Mesendoderm (in vitro differentiated cells): ENCODE measurements around the gene SAC3D1.

Experiments used
- DNase-seq: peaks from one replicate; pipeline ENCODE4 v3.0.0; 2013
- H2AK5ac ChIP-seq: 2 replicates; pipeline ENCODE4 v1.6.1; 2013; ENCODE audit warnings: low read length, inconsistent platforms
- H2BK120ac ChIP-seq: 2 replicates; pipeline ENCODE4 v1.6.1; 2013; ENCODE audit warnings: low read depth, mild to moderate bottlenecking, low read length, moderate library complexity, mixed read lengths
- H2BK15ac ChIP-seq: replicated peaks from 2 replicates; pipeline ENCODE4 v1.6.1; 2013; ENCODE audit warnings: low read depth, mild to moderate bottlenecking, moderate library complexity
- H2BK5ac ChIP-seq: 2 replicates; pipeline ENCODE4 v1.6.1; 2013; ENCODE audit warnings: low read length, inconsistent platforms
- H3K18ac ChIP-seq: 2 replicates; pipeline ENCODE4 v1.6.1; 2013; ENCODE audit warnings: mild to moderate bottlenecking, low read length, mixed read lengths
- H3K23ac ChIP-seq: one replicate; pipeline ENCODE4 v1.6.1; 2013; ENCODE audit warnings: low read length
- H3K27ac ChIP-seq: 2 replicates; pipeline ENCODE4 v1.5.1; 2013; ENCODE audit warnings: low read depth, mild to moderate bottlenecking, inconsistent platforms, low read length, moderate library complexity
- H3K27me3 ChIP-seq: 2 replicates; pipeline ENCODE4 v1.6.1; 2013; ENCODE audit warnings: low read length, control low read depth, mild to moderate bottlenecking, inconsistent platforms; ENCODE audit not compliant: insufficient read depth, poor library complexity
- H3K36me3 ChIP-seq: 2 replicates; pipeline ENCODE4 v1.6.1; 2013; ENCODE audit warnings: low read length, inconsistent platforms; ENCODE audit not compliant: control insufficient read depth, insufficient read depth
- H3K4ac ChIP-seq: one replicate; pipeline ENCODE4 v1.6.1; 2013; ENCODE audit warnings: low read depth, mild to moderate bottlenecking, low read length, moderate library complexity
- H3K4me1 ChIP-seq: 2 replicates; pipeline ENCODE4 v1.6.1; 2013; ENCODE audit warnings: low read depth, low read length, inconsistent platforms; ENCODE audit not compliant: control insufficient read depth
- H3K4me2 ChIP-seq: 2 replicates; pipeline ENCODE4 v1.6.1; 2013; ENCODE audit warnings: low read length
- H3K4me3 ChIP-seq: 2 replicates; pipeline ENCODE4 v1.5.1; 2013; ENCODE audit warnings: mild to moderate bottlenecking, low read length
- H3K56ac ChIP-seq: one replicate; pipeline ENCODE4 v1.6.1; 2013; ENCODE audit warnings: low read length
- H3K79me1 ChIP-seq: 2 replicates; pipeline ENCODE4 v1.6.1; 2013; ENCODE audit warnings: low read length, inconsistent platforms
- H3K79me2 ChIP-seq: 2 replicates; pipeline ENCODE4 v1.6.1; 2013; ENCODE audit warnings: mild to moderate bottlenecking, low read length; ENCODE audit not compliant: control insufficient read depth, insufficient read depth
- H3K9ac ChIP-seq: 2 replicates; pipeline ENCODE4 v1.6.1; 2013; ENCODE audit warnings: low read length, inconsistent platforms
- H4K5ac ChIP-seq: one replicate; pipeline ENCODE4 v1.6.1; 2013; ENCODE audit warnings: low read length
- H4K8ac ChIP-seq: one replicate; pipeline ENCODE4 v1.6.1; 2013; ENCODE audit warnings: low read depth, mild to moderate bottlenecking, control low read depth, low read length, moderate library complexity
- WGBS: extraction: QIAGEN DNeasy Blood & Tissue Kit; methylation state at CpG from one replicate; pipeline ENCODE4 v1.1.7; 2013; ENCODE audit warnings: low lambda C conversion rate, missing lambda C conversion rate; ENCODE audit not compliant: insufficient coverage; ENCODE audit errors: extremely low coverage; 5-methylcytosine and 5-hydroxymethylcytosine counted together

SAC3D1 gene

DNA sequence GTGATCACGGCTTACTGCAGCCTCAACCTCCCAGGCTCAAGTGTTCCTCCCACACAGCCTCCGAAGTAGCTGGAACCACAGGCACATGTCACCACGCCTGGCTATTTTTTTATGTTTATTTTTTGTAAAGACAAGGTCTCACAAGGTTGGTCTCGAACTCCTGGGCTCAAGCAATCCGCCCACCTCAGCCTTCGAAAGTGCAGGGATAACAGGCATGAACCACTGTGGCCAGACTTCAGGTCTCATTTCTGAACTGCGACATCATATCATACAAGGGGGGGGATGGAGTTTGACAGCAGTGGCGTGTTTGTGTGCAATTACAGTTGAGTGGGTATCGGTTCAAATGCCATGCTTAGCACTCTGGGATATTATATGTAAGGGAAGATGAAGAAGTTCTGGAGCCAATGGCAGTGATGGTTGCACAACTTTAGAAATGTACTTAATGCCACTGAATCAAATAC lies 10.4 kb downstream of the SAC3D1 start:
- H4K8ac ChIP-seq = no peak overlapping the region
- WGBS = no CpG with 5 or more reads among the region's 9 CpGs
- no peak overlapping the region for H2AK5ac ChIP-seq
- H3K4me1 ChIP-seq = peaks cover 5% of the 10 kb centered on the region
- no peak overlapping the region for H4K5ac ChIP-seq
- H3K4ac ChIP-seq = no peak overlapping the region
- no peak overlapping the region for H2BK15ac ChIP-seq
- H3K23ac ChIP-seq = no peak overlapping the region
- no peak for DNase-seq
- no peaks in the 10 kb centered on the region for H3K79me1 ChIP-seq
- no peaks in the 10 kb centered on the region for H3K36me3 ChIP-seq
- H3K56ac ChIP-seq = no peak overlapping the region
- H3K18ac ChIP-seq = no peak overlapping the region
- no peak overlapping the region for H2BK120ac ChIP-seq
- H3K9ac ChIP-seq = no peak overlapping the region
- no peak overlapping the region for H3K4me2 ChIP-seq
- H3K79me2 ChIP-seq = no peaks in the 10 kb centered on the region
- no peak overlapping the region for H3K4me3 ChIP-seq
- H3K27me3 ChIP-seq = no peaks in the 10 kb centered on the region
- H2BK5ac ChIP-seq = no peak overlapping the region
- no peak overlapping the region for H3K27ac ChIP-seq

DNA sequence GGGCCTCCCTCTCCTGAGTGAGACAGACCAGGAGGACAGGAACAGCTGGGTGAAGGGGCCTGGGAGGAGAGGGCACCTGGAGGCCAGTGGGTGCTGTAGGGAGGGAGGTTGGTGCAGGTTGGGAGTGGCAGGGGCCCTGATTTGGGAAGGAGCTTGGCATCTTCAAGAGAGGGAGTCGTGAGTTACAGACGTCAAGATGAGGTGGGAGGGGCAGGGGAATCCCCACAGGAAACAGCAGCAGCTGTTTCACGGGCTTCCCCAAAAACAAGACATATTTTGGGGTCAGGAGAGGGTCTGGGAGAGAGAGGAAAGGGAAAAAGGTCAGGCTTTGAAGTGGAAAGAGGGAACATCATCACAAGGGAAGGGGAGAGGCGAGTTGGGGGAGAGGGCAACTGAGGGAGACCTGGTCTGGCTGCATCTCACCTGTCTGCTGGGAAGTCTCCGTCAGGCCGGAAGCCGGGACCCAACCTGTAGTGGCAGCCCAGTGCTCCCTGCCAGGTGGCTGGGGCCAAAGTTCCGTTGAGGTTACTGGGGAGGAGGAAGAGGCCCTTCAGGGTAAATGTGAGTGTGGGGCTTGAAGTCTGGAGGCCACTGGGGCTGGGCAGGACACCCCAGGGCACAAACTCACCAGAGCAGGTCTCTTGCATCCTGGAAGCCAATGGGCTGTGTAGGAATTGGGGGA lies 13.0 kb downstream of the SAC3D1 start:
- DNase-seq = no peak
- no CpG with 5 or more reads among the region's 8 CpGs for WGBS
- no peak overlapping the region for H3K18ac ChIP-seq
- no peak overlapping the region for H4K5ac ChIP-seq
- H3K36me3 ChIP-seq = no peaks in the 10 kb centered on the region
- no peak overlapping the region for H4K8ac ChIP-seq
- no peaks in the 10 kb centered on the region for H3K27me3 ChIP-seq
- no peak overlapping the region for H3K56ac ChIP-seq
- no peaks in the 10 kb centered on the region for H3K4me1 ChIP-seq
- H3K9ac ChIP-seq = no peak overlapping the region
- H2BK120ac ChIP-seq = no peak overlapping the region
- H2BK5ac ChIP-seq = no peak overlapping the region
- H3K4ac ChIP-seq = no peak overlapping the region
- H3K79me1 ChIP-seq = no peaks in the 10 kb centered on the region
- H3K4me3 ChIP-seq = no peak overlapping the region
- H2BK15ac ChIP-seq = no peak overlapping the region
- no peak overlapping the region for H2AK5ac ChIP-seq
- H3K79me2 ChIP-seq = no peaks in the 10 kb centered on the region
- no peak overlapping the region for H3K27ac ChIP-seq
- H3K4me2 ChIP-seq = no peak overlapping the region
- H3K23ac ChIP-seq = no peak overlapping the region

DNA sequence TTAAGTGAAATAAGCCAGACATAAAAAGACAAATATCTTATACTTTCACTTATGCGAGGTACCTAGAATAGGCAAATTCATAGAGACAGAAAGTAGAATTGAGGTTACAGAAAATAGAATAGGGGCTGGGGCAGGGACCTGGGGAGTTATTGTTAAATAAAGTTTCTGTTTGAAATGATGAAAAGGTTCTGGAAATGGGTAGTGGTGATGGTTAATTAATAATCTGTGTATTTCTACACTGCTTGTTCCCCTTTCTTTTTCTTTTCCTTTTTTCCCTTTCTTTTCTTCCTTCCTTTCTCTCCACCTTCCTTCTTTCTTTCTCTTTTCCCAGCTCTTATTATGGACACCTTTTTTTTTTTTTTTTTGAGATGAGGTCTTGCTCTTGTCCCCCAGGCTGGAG lies 14.5 kb downstream of the SAC3D1 start:
- no CpG with 5 or more reads among the region's 1 CpG for WGBS
- DNase-seq = no peak

GRCh38 chr11:65056999-65057398 lies 16.0 kb downstream of the SAC3D1 start:
- no CpG with 5 or more reads among the region's 6 CpGs for WGBS

More for the DNA sequence above, 14.5 kb downstream of the SAC3D1 start:
- Histone ChIP-seq H3K36me3 (no peaks in the 10 kb centered on the region), H2BK15ac (no peak overlapping the region), H3K18ac (no peak overlapping the region), H2BK120ac (no peak overlapping the region), H2BK5ac (no peak overlapping the region), H3K4me3 (no peak overlapping the region), H3K27ac (no peak overlapping the region), H3K23ac (no peak overlapping the region), H3K9ac (no peak overlapping the region), H3K4ac (no peak overlapping the region), H3K56ac (no peak overlapping the region), H3K4me1 (no peaks in the 10 kb centered on the region), H3K4me2 (no peak overlapping the region), H2AK5ac (no peak overlapping the region), H3K27me3 (no peaks in the 10 kb centered on the region), H3K79me2 (no peaks in the 10 kb centered on the region), H4K8ac (no peak overlapping the region), H3K79me1 (no peaks in the 10 kb centered on the region), H4K5ac (no peak overlapping the region)

DNA sequence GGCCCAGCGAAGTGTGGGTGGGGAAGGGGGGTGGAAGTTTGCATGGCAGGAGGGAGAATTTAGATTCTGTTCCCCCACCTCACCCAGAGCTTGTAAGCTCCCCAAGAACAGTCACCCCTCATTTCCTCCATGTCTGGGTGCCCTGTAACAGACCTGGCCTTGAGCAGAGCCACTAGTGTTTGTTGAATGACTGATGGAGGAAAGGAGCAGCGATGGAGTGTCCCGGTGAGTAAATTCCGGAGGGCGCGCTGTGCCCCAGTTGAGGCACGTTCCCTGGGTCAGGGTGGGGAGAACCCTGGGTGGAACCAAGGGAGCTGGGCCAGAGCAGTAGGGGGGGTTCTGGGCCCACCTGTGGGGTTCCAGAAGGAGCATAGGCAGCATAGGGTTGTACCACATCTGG lies 16.5 kb downstream of the SAC3D1 start:
- H3K79me2 ChIP-seq = no peaks in the 10 kb centered on the region
- no peaks in the 10 kb centered on the region for H3K27me3 ChIP-seq
- no peak overlapping the region for H4K8ac ChIP-seq
- H3K4me2 ChIP-seq = no peak overlapping the region
- no peak overlapping the region for H3K56ac ChIP-seq
- no peak for DNase-seq
- no peak overlapping the region for H3K27ac ChIP-seq
- H3K79me1 ChIP-seq = no peaks in the 10 kb centered on the region
- no peak overlapping the region for H2BK5ac ChIP-seq
- no peak overlapping the region for H2AK5ac ChIP-seq
- no peaks in the 10 kb centered on the region for H3K4me1 ChIP-seq
- no peaks in the 10 kb centered on the region for H3K36me3 ChIP-seq
- no peak overlapping the region for H3K9ac ChIP-seq
- no peak overlapping the region for H3K4me3 ChIP-seq
- H2BK120ac ChIP-seq = no peak overlapping the region
- H3K23ac ChIP-seq = no peak overlapping the region
- no peak overlapping the region for H3K4ac ChIP-seq
- H3K18ac ChIP-seq = no peak overlapping the region
- WGBS = no CpG with 5 or more reads among the region's 7 CpGs
- no peak overlapping the region for H2BK15ac ChIP-seq
- no peak overlapping the region for H4K5ac ChIP-seq

More at GRCh38 chr11:65056999-65057398, 16.0 kb downstream of the SAC3D1 start:
- Histone ChIP-seq H3K4me2 (no peak overlapping the region), H3K36me3 (no peaks in the 10 kb centered on the region), H3K56ac (no peak overlapping the region), H3K9ac (no peak overlapping the region), H4K5ac (no peak overlapping the region), H4K8ac (no peak overlapping the region), H3K4me1 (no peaks in the 10 kb centered on the region), H3K18ac (no peak overlapping the region), H2BK120ac (no peak overlapping the region), H3K23ac (no peak overlapping the region), H2BK15ac (no peak overlapping the region), H3K4me3 (no peak overlapping the region), H2BK5ac (no peak overlapping the region), H3K27me3 (no peaks in the 10 kb centered on the region), H3K27ac (no peak overlapping the region), H3K79me1 (no peaks in the 10 kb centered on the region), H3K79me2 (no peaks in the 10 kb centered on the region), H3K4ac (no peak overlapping the region), H2AK5ac (no peak overlapping the region)
- DNase-seq = no peak

DNA sequence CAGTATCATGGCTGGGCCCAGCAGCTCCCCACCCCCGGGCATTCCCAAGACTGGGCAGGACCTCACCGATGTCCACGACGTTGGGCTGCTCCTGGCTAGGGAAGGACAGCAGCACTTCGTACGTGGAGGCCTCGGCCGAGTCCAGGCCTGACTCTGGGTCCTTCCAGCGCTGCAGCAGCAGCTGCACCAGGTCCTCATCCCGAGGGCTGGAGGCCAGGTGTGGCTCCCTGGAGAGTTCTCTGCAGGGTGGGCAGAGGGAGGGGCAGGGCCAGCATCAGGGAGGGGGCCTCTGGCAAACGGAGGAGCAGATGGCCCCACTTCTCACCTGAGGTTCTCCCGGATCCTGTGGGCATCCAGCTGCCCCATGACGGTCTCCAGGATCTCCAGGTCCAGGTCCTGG lies 17.0 kb downstream of the SAC3D1 start:
- Histone ChIP-seq H4K8ac (no peak overlapping the region), H3K4ac (no peak overlapping the region), H2BK15ac (no peak overlapping the region), H3K36me3 (no peaks in the 10 kb centered on the region), H3K56ac (no peak overlapping the region), H3K4me2 (no peak overlapping the region), H3K9ac (no peak overlapping the region), H2AK5ac (no peak overlapping the region), H3K79me1 (no peaks in the 10 kb centered on the region), H2BK120ac (no peak overlapping the region), H3K79me2 (no peaks in the 10 kb centered on the region), H3K23ac (no peak overlapping the region), H3K18ac (no peak overlapping the region), H2BK5ac (no peak overlapping the region), H3K27me3 (no peaks in the 10 kb centered on the region), H3K27ac (no peak overlapping the region), H3K4me1 (no peaks in the 10 kb centered on the region), H4K5ac (no peak overlapping the region), H3K4me3 (no peak overlapping the region)
- DNase-seq = no peak
- no CpG with 5 or more reads among the region's 13 CpGs for WGBS
